ENCODE results near the gene GINS3. TPM values are rescaled to one million over a fixed set of nuclear protein-coding genes. Genes with fewer than 3 reads are reported as not detected.
A peak's percentile ranks its signal among the peaks of the same experiment; 100 is the strongest.
"Not testable (repeated sequence)": the region's sequence is repeated elsewhere in the genome, so short reads cannot be mapped to it uniquely, and the experiment has no call there.

Gene GINS3
- total RNA-seq, 2 donors from 2014 or later: 5.1 to 8.9 TPM

DNA sequence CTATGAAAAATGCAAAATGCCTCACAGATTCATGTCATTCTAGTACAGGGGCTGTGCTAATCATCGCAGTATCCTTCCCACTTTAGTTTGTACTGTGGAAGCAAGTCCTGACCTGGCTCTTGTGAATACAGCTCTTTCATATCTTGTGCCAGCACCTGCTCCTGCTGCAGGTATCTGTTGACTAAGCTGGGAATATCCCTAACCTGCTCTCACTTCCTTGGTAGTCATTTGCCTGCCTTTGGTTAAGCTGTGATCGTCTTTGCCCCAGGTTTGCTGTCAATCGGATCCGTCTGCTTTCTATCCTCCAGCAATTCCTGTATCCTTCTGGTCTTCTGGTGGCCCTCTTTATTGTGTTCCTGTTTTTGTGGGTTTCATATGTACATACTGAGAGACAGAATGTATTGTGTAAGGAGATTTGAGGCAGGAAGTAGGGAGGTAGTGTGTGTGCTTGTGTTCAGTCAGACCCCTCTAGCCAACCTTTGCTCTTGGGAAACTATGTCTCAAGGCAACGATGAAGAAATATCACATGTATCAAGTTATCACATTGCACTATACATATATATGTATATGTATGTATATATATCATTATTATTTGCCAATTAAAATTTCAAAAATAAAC lies 7.7 kb upstream of the GINS3 start:
- no peak overlapping the region for H3K4me3 ChIP-seq
- DNase-seq (ENCODE audit: low spot score): peak; percentile 19
- intact Hi-C loops (cut with DNase I): no loop called here
- H3K27me3 ChIP-seq (replicated peaks; ENCODE audit: insufficient read depth): no peaks in the 10 kb centered on the region
- H3K9me3 ChIP-seq: no peaks in the 10 kb centered on the region
- no peak overlapping the region for H3K27ac ChIP-seq
- WGBS: 34% methylated on average over 5 of the region's 5 CpGs
- no peaks in the 10 kb centered on the region for H3K4me1 ChIP-seq (replicated peaks)
- TF ChIP-seq POLR2A (IDR thresholded peaks at IDR 0.05) (no peak), POLR2AphosphoS5 (IDR thresholded peaks at IDR 0.05) (no peak)
- TF ChIP-seq, protein P1, sequence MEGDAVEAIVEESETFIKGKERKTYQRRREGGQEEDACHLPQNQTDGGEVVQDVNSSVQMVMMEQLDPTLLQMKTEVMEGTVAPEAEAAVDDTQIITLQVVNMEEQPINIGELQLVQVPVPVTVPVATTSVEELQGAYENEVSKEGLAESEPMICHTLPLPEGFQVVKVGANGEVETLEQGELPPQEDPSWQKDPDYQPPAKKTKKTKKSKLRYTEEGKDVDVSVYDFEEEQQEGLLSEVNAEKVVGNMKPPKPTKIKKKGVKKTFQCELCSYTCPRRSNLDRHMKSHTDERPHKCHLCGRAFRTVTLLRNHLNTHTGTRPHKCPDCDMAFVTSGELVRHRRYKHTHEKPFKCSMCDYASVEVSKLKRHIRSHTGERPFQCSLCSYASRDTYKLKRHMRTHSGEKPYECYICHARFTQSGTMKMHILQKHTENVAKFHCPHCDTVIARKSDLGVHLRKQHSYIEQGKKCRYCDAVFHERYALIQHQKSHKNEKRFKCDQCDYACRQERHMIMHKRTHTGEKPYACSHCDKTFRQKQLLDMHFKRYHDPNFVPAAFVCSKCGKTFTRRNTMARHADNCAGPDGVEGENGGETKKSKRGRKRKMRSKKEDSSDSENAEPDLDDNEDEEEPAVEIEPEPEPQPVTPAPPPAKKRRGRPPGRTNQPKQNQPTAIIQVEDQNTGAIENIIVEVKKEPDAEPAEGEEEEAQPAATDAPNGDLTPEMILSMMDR (IDR thresholded peaks at IDR 0.05): no peak
- H3K36me3 ChIP-seq: no peaks in the 10 kb centered on the region

- H3K27ac ChIP-seq: no peak overlapping the region
- no peaks in the 10 kb centered on the region for H3K36me3 ChIP-seq
- no peaks in the 10 kb centered on the region for H3K9me3 ChIP-seq
- no peak overlapping the region for H3K4me3 ChIP-seq
- WGBS: 82% methylated on average over 7 of the region's 7 CpGs
- TF ChIP-seq POLR2AphosphoS5 (IDR thresholded peaks at IDR 0.05) (no peak), POLR2A (IDR thresholded peaks at IDR 0.05) (no peak)
- TF ChIP-seq, protein P1 (IDR thresholded peaks at IDR 0.05): no peak
- no peaks in the 10 kb centered on the region for H3K27me3 ChIP-seq (replicated peaks; ENCODE audit: insufficient read depth)
- no peak for DNase-seq (ENCODE audit: low spot score)
- no peaks in the 10 kb centered on the region for H3K4me1 ChIP-seq (replicated peaks)
- intact Hi-C loops (cut with DNase I): no loop called here
Observed at GRCh38 chr16:58385218-58385773, 7.0 kb upstream of the GINS3 start.

DNA sequence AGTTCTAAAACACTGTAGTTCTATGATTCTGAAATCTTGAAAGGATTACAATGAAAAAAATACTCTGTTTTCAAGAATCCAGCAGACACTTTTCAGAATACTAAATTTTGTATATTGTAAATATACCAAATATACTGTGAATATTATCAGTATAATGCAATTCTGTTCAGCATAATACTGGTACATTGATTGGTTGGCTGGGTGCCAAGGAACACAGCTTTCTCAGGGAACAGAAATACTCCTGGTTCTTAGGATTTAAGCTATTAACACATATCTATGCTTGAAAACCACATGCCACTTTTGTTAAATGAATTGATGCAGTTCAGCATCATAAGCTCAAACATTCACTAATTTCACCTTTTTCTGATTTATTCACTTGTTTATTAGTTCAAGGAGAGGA lies 2.5 kb upstream of the GINS3 start:
- DNase-seq (ENCODE audit: low spot score): no peak
- no peak overlapping the region for H3K4me3 ChIP-seq
- intact Hi-C loops (cut with DNase I): no loop called here
- no peak overlapping the region for H3K27ac ChIP-seq
- no peaks in the 10 kb centered on the region for H3K36me3 ChIP-seq
- no peaks in the 10 kb centered on the region for H3K9me3 ChIP-seq
- TF ChIP-seq POLR2A (IDR thresholded peaks at IDR 0.05): no peak
- TF ChIP-seq, protein P1 (IDR thresholded peaks at IDR 0.05): no peak
- no peak for TF ChIP-seq POLR2AphosphoS5 (IDR thresholded peaks at IDR 0.05)
- H3K27me3 ChIP-seq (replicated peaks; ENCODE audit: insufficient read depth): no peaks in the 10 kb centered on the region
- H3K4me1 ChIP-seq (replicated peaks): no peaks in the 10 kb centered on the region

GRCh38 chr16:58393138-58393504 lies 850 bp downstream of the GINS3 start:
- no peaks in the 10 kb centered on the region for H3K4me1 ChIP-seq (replicated peaks)
- intact Hi-C loops (cut with DNase I): no loop called here
- TF ChIP-seq POLR2A (IDR thresholded peaks at IDR 0.05) (no peak), POLR2AphosphoS5 (IDR thresholded peaks at IDR 0.05) (no peak)
- TF ChIP-seq, protein P1 (IDR thresholded peaks at IDR 0.05): no peak
- H3K27me3 ChIP-seq (replicated peaks; ENCODE audit: insufficient read depth): no peaks in the 10 kb centered on the region
- no peak overlapping the region for H3K27ac ChIP-seq
- no peak for DNase-seq (ENCODE audit: low spot score)
- 68% methylated on average over 2 of the region's 2 CpGs for WGBS
- H3K9me3 ChIP-seq: no peaks in the 10 kb centered on the region
- H3K4me3 ChIP-seq: peak overlapping the region; percentile 58 to 64
- H3K36me3 ChIP-seq: no peaks in the 10 kb centered on the region

- H3K36me3 ChIP-seq; H3K27ac ChIP-seq; DNase-seq (ENCODE audit: low spot score); intact Hi-C loops (cut with DNase I); H3K9me3 ChIP-seq; H3K4me1 ChIP-seq (replicated peaks); H3K4me3 ChIP-seq; H3K27me3 ChIP-seq (replicated peaks; ENCODE audit: insufficient read depth): not testable (repeated sequence)
- 96% methylated on average over 19 of the region's 26 CpGs for WGBS
Observed at GRCh38 chr16:58396897-58397296, 4.6 kb downstream of the GINS3 start.
